Measurements from ENCODE around the gene FHOD1. TPM values are rescaled to one million over a fixed set of nuclear protein-coding genes. Genes with fewer than 3 reads are reported as not detected.

FHOD1 gene
- total and polyA plus RNA-seq, 2 experiments from 2014 or later, result 10.0 to 17.2 TPM

GRCh38 chr16:67283039-67283825 lies 36.0 kb upstream of the FHOD1 start:
- Histone ChIP-seq H3K27me3 (no peaks in the 10 kb centered on the region), H3K79me2 (no peaks in the 10 kb centered on the region), H2AFZ (no peak overlapping the region), H3K36me3 (replicated peaks; ENCODE audit: insufficient read depth, low read depth) (no peaks in the 10 kb centered on the region), H3K4me1 (ENCODE audit: insufficient read depth) (peaks cover 10% of the 10 kb centered on the region), H3K4me3 (no peak overlapping the region), H3K9me3 (ENCODE audit: low read depth) (no peaks in the 10 kb centered on the region), H3K27ac (no peak overlapping the region), H3K4me2 (no peak overlapping the region), H4K20me1 (ENCODE audit: insufficient read depth, poor library complexity, severe bottlenecking) (no peaks in the 10 kb centered on the region), H3K9me2 (replicated peaks; ENCODE audit: insufficient read depth) (no peaks in the 10 kb centered on the region)
- no peak for DNase-seq (ENCODE audit: low spot score)
- TF ChIP-seq CTCF (IDR thresholded peaks at IDR 0.05; ENCODE audit: poor library complexity), result no peak
- no peak for TF ChIP-seq EZH2phosphoT487 (IDR thresholded peaks at IDR 0.05; ENCODE audit: low read depth, severe bottlenecking, unreplicated experiment)
- TF ChIP-seq EZH2 (IDR thresholded peaks at IDR 0.05; ENCODE audit: borderline replicate concordance), result no peak
- 86% methylated on average over 7 of the region's 7 CpGs for WGBS (ENCODE audit: low lambda C conversion rate, missing lambda C conversion rate)

GRCh38 chr16:67282447-67282805 lies 35.1 kb upstream of the FHOD1 start:
- Histone ChIP-seq H3K4me1 (ENCODE audit: insufficient read depth) (peaks cover 18% of the 10 kb centered on the region), H3K4me2 (no peak overlapping the region), H4K20me1 (ENCODE audit: insufficient read depth, poor library complexity, severe bottlenecking) (no peaks in the 10 kb centered on the region), H3K27ac (no peak overlapping the region), H3K79me2 (no peaks in the 10 kb centered on the region), H3K27me3 (no peaks in the 10 kb centered on the region), H3K9me2 (replicated peaks; ENCODE audit: insufficient read depth) (no peaks in the 10 kb centered on the region), H3K36me3 (replicated peaks; ENCODE audit: insufficient read depth, low read depth) (no peaks in the 10 kb centered on the region), H3K4me3 (no peak overlapping the region), H2AFZ (no peak overlapping the region), H3K9me3 (ENCODE audit: low read depth) (no peaks in the 10 kb centered on the region)
- TF ChIP-seq CTCF (IDR thresholded peaks at IDR 0.05; ENCODE audit: poor library complexity) (no peak), EZH2 (IDR thresholded peaks at IDR 0.05; ENCODE audit: borderline replicate concordance) (no peak), EZH2phosphoT487 (IDR thresholded peaks at IDR 0.05; ENCODE audit: low read depth, severe bottlenecking, unreplicated experiment) (no peak)
- no peak for DNase-seq (ENCODE audit: low spot score)
- WGBS (ENCODE audit: low lambda C conversion rate, missing lambda C conversion rate), result 95% methylated on average over 10 of the region's 10 CpGs

GRCh38 chr16:67281536-67282446 lies 34.5 kb upstream of the FHOD1 start:
- Histone ChIP-seq H3K27ac (no peak overlapping the region), H3K4me2 (no peak overlapping the region), H4K20me1 (ENCODE audit: insufficient read depth, poor library complexity, severe bottlenecking) (no peaks in the 10 kb centered on the region), H3K36me3 (replicated peaks; ENCODE audit: insufficient read depth, low read depth) (no peaks in the 10 kb centered on the region), H3K9me3 (ENCODE audit: low read depth) (no peaks in the 10 kb centered on the region), H3K4me3 (no peak overlapping the region), H2AFZ (no peak overlapping the region), H3K4me1 (ENCODE audit: insufficient read depth) (peaks cover 22% of the 10 kb centered on the region), H3K79me2 (no peaks in the 10 kb centered on the region), H3K27me3 (no peaks in the 10 kb centered on the region), H3K9me2 (replicated peaks; ENCODE audit: insufficient read depth) (no peaks in the 10 kb centered on the region)
- no peak for DNase-seq (ENCODE audit: low spot score)
- TF ChIP-seq EZH2 (IDR thresholded peaks at IDR 0.05; ENCODE audit: borderline replicate concordance) (no peak), CTCF (IDR thresholded peaks at IDR 0.05; ENCODE audit: poor library complexity) (no peak), EZH2phosphoT487 (IDR thresholded peaks at IDR 0.05; ENCODE audit: low read depth, severe bottlenecking, unreplicated experiment) (no peak)
- WGBS (ENCODE audit: low lambda C conversion rate, missing lambda C conversion rate), result 94% methylated on average over 14 of the region's 14 CpGs
